ENCODE measurements around the gene COLEC12.

DNA sequence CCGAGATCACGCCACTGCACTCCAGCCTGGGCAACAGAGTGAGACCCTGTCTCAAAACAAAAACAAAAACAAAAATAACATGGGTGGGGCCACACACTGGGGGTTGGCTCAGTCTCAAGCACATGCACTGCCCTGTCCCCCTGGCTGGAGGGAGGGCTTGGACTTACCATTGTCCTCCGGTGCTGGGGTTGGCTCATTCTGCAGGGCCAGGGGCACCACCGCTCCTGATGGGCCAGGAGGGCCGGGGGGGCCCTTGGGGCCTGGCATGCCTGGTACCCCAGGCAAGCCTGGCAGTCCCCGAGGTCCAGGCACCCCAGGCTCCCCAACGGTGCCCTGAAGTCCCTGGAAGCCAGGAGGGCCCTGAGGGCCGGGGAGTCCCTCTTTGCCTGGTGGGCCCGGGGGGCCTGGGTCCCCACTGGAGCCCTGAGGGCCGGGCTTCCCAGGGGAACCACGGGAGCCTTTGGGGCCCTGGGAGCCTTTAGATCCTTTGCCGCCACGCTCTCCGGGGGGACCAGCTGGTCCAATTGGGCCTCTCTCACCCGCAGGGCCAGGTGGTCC, 165.8 kb downstream of the COLEC12 start:
- TF ChIP-seq, protein P1, sequence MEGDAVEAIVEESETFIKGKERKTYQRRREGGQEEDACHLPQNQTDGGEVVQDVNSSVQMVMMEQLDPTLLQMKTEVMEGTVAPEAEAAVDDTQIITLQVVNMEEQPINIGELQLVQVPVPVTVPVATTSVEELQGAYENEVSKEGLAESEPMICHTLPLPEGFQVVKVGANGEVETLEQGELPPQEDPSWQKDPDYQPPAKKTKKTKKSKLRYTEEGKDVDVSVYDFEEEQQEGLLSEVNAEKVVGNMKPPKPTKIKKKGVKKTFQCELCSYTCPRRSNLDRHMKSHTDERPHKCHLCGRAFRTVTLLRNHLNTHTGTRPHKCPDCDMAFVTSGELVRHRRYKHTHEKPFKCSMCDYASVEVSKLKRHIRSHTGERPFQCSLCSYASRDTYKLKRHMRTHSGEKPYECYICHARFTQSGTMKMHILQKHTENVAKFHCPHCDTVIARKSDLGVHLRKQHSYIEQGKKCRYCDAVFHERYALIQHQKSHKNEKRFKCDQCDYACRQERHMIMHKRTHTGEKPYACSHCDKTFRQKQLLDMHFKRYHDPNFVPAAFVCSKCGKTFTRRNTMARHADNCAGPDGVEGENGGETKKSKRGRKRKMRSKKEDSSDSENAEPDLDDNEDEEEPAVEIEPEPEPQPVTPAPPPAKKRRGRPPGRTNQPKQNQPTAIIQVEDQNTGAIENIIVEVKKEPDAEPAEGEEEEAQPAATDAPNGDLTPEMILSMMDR (IDR thresholded peaks at IDR 0.05), result no peak
- no peak for TF ChIP-seq POLR2A (IDR thresholded peaks at IDR 0.05)

Measured in lower leg skin (tissue), 3 donors.